Ramos (cell line): Measurements from ENCODE around the gene PLA2G1B.

Experiments used
- in situ Hi-C: fragments of 300-500 bp; cut with MboI; formaldehyde crosslinking; loops from one replicate; pipeline ENCODE4 v1.14.3; 2022; ENCODE audit warnings: low sequenced_read_pairs; ENCODE audit not compliant: unreplicated experiment

PLA2G1B gene

DNA sequence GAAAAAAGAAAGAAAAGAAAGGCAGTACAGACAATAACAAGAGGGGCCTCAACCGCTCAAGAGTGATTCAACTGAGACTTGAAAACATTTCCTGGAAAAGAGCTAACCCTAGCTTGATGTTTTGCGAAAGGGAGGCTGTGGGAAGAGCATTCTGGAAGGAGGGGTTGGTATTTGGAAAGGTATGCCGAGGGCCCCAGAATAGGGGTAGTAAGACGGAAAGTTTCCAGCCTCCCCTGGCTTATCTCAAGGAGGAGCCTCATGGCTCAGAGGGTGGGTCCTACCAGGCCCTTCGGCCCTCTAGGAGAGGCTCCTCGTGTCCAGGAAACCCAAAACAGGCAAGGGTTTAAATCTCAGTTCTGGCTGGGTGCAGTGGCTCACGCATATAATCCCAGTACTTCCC lies 44.3 kb downstream of the PLA2G1B start:
- in situ Hi-C loops, result no loop called here

- in situ Hi-C loops, result no loop called here
These were observed 49.2 kb downstream of the PLA2G1B start for GRCh38 chr12:120278137-120279069.

DNA sequence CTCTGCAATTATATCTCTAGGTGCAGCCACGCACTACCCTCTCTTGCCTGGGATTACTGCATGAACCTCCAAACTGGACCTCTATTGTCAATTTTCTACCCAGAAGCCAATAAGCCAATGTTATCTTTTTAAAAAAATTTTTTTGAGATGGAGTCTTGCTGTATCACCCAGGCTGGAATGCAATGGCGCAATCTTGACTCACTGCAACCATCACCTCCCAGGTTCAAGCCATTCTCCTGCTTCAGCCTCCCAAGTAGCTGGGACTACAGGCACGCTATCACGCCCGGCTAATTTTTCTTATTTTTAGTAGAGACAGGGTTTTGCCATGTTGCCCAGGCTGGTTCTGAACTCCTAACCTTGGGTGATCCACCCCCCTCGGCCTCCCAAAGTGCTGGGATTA lies 50.8 kb downstream of the PLA2G1B start:
- in situ Hi-C loops, result no loop called here
